Measurements from ENCODE around the gene LDLRAD3. TPM values are rescaled to one million over a fixed set of nuclear protein-coding genes. Genes with fewer than 3 reads are reported as not detected.

LDLRAD3 gene
- polyA plus RNA-seq, 1 donor (not counting 4 experiments of a cell fraction or from before 2014, with no cell fraction given) = 13.1 TPM

DNA sequence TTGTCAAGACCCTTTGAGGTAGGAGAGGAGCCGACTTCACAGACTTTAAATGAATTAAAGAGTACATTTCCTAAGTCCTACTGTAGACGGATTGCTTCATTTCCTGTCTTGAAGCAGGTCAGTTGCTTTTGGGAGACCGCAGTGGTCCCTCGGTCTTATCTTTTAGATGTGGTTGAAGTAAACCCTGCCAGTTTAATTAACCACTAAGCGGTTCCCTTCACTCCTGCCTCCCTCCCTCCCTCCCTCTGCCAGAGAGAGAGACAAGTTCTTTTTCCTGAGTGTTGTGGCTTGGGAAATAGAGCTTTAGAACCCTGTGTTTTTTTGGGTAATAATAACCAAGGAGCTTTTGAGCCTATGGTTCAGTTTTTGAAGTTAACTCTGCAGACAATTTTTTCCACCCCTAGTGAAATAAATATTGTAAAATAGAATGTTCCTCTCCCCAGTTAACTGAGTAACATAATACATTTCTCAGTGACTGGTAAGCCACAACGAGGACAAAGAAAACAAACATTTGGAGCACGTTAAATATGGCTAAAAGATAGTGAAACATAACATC is 147.5 kb downstream of the LDLRAD3 start:
- Histone ChIP-seq H3K4me3 (ENCODE audit: control insufficient read depth in 2 of 3, extremely low read depth in 1 of 3, insufficient read depth in 2 of 3, low read depth in 1 of 3, low read length in 3 of 3) (no peak overlapping the region), H3K27ac (ENCODE audit: control insufficient read depth, insufficient read depth, low read length) (no peak overlapping the region), H3K9me1 (ENCODE audit: control insufficient read depth, extremely low read depth, insufficient read depth, low read length) (no peaks in the 10 kb centered on the region), H3K36me3 (ENCODE audit: control insufficient read depth in 2 of 2, extremely low read depth in 1 of 2, insufficient read depth in 2 of 2, low read length in 2 of 2) (peaks cover 7 to 10% of the 10 kb centered on the region in 2 experiments), H3K27me3 (ENCODE audit: control insufficient read depth, extremely low read depth, insufficient read depth, low read length) (no peaks in the 10 kb centered on the region), H3K4me1 (ENCODE audit: control insufficient read depth, extremely low read depth, insufficient read depth, low read length) (peaks cover 7% of the 10 kb centered on the region), H3K9ac (ENCODE audit: control insufficient read depth, extremely low read depth, insufficient read depth, low read length) (no peak overlapping the region), H3K9me3 (ENCODE audit: control insufficient read depth, low read depth, low read length) (no peaks in the 10 kb centered on the region), H2AFZ (ENCODE audit: control insufficient read depth, low read length) (no peak overlapping the region), H4K20me1 (ENCODE audit: control insufficient read depth, extremely low read depth, insufficient read depth, low read length) (no peaks in the 10 kb centered on the region), H3K4me2 (ENCODE audit: control insufficient read depth, extremely low read depth, insufficient read depth, low read depth, low read length) (no peak overlapping the region), H3K79me2 (ENCODE audit: control insufficient read depth, insufficient read depth, low read length) (no peaks in the 10 kb centered on the region)
- no peak for FAIRE-seq
- dilution Hi-C loops (cut with MboI; ENCODE audit: extremely low pct_ligation_motif_present, low sequenced_read_pairs) = no loop called here
- TF ChIP-seq, protein P1, sequence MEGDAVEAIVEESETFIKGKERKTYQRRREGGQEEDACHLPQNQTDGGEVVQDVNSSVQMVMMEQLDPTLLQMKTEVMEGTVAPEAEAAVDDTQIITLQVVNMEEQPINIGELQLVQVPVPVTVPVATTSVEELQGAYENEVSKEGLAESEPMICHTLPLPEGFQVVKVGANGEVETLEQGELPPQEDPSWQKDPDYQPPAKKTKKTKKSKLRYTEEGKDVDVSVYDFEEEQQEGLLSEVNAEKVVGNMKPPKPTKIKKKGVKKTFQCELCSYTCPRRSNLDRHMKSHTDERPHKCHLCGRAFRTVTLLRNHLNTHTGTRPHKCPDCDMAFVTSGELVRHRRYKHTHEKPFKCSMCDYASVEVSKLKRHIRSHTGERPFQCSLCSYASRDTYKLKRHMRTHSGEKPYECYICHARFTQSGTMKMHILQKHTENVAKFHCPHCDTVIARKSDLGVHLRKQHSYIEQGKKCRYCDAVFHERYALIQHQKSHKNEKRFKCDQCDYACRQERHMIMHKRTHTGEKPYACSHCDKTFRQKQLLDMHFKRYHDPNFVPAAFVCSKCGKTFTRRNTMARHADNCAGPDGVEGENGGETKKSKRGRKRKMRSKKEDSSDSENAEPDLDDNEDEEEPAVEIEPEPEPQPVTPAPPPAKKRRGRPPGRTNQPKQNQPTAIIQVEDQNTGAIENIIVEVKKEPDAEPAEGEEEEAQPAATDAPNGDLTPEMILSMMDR (optimal IDR thresholded peaks at IDR 0.05 in 1 of 3, IDR thresholded peaks at IDR 0.05 in 1 of 3, conservative IDR thresholded peaks at IDR 0.05 in 1 of 3; ENCODE audit: extremely low read depth in 1 of 3, insufficient read depth in 2 of 3, low read length in 3 of 3) = no peak
- no peak for TF ChIP-seq EZH2 (IDR thresholded peaks at IDR 0.05; ENCODE audit: low read length)
- DNase-seq (ENCODE audit: low read depth, low spot score) = no peak

DNA sequence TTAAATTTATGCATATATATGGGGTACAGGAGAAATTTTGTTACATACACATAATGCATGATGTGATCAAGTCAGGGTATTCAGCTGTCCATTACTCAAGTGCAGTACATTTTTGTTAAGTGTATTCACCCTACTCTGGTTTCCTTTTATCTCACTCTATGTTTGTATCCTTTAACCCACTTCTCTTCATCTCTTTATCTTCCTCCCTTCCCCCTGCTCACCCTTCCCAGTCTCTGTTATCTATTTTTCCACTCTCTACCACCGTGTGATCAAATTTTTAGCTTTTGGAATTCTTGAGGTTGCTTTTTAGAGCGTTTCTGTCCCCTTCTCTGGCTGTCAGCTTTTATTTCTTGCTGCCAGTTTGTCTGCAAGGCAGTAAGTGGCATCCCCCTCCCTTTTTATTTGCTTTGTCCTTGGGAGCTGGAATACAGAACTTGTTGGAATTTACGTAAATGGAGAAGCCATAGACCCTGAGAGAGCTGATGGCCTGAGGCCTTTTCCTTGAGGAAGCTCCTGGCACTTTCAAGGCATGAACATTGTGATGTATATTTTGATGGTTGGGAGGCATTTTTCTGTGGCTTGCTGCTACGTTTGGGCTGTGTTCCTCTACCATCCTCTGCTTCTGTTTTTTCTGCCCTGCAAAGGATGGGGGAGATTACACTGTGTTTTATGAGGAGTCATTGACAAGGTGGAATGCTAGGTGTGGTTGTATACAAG is 148.6 kb downstream of the LDLRAD3 start:
- Histone ChIP-seq H3K27ac (ENCODE audit: control insufficient read depth, insufficient read depth, low read length) (no peak overlapping the region), H3K4me1 (ENCODE audit: control insufficient read depth, extremely low read depth, insufficient read depth, low read length) (peaks cover 7% of the 10 kb centered on the region), H3K9ac (ENCODE audit: control insufficient read depth, extremely low read depth, insufficient read depth, low read length) (no peak overlapping the region), H3K9me1 (ENCODE audit: control insufficient read depth, extremely low read depth, insufficient read depth, low read length) (no peaks in the 10 kb centered on the region), H4K20me1 (ENCODE audit: control insufficient read depth, extremely low read depth, insufficient read depth, low read length) (no peaks in the 10 kb centered on the region), H3K4me2 (ENCODE audit: control insufficient read depth, extremely low read depth, insufficient read depth, low read depth, low read length) (no peak overlapping the region), H3K9me3 (ENCODE audit: control insufficient read depth, low read depth, low read length) (no peaks in the 10 kb centered on the region), H3K79me2 (ENCODE audit: control insufficient read depth, insufficient read depth, low read length) (no peaks in the 10 kb centered on the region), H3K36me3 (ENCODE audit: control insufficient read depth in 2 of 2, extremely low read depth in 1 of 2, insufficient read depth in 2 of 2, low read length in 2 of 2) (peaks cover 2 to 14% of the 10 kb centered on the region in 2 experiments), H3K4me3 (ENCODE audit: control insufficient read depth in 2 of 3, extremely low read depth in 1 of 3, insufficient read depth in 2 of 3, low read depth in 1 of 3, low read length in 3 of 3) (no peak overlapping the region), H3K27me3 (ENCODE audit: control insufficient read depth, extremely low read depth, insufficient read depth, low read length) (no peaks in the 10 kb centered on the region), H2AFZ (ENCODE audit: control insufficient read depth, low read length) (no peak overlapping the region)
- TF ChIP-seq, protein P1 (optimal IDR thresholded peaks at IDR 0.05 in 1 of 3, IDR thresholded peaks at IDR 0.05 in 1 of 3, conservative IDR thresholded peaks at IDR 0.05 in 1 of 3; ENCODE audit: extremely low read depth in 1 of 3, insufficient read depth in 2 of 3, low read length in 3 of 3) = no peak
- no peak for TF ChIP-seq EZH2 (IDR thresholded peaks at IDR 0.05; ENCODE audit: low read length)
- dilution Hi-C loops (cut with MboI; ENCODE audit: extremely low pct_ligation_motif_present, low sequenced_read_pairs) = no loop called here
- FAIRE-seq (no peak), DNase-seq (ENCODE audit: low read depth, low spot score) (no peak)

All from keratinocyte (primary cell).